Gastrocnemius medialis (tissue), 4 donors: ENCODE measurements around the gene RACGAP1. TPM values are rescaled to one million over a fixed set of nuclear protein-coding genes. Genes with fewer than 3 reads are reported as not detected.

Source experiments
- ATAC-seq, 2 donors: fragments of 150-250 bp; one replicate each; pipeline ENCODE4 v1.9.1; 2016
- DNase-seq, 2 donors: peaks; one replicate each; pipeline ENCODE4 v3.0.0-alpha.2; 2019
- H3K27ac ChIP-seq, 4 donors: fragments of 200-600 bp; sonication (generic); 1 replicate in 1 of 4; 2 replicates in 3 of 4; pipeline ENCODE4 v1.5.1; 2016 to 2018; ENCODE audit warnings: mild to moderate bottlenecking in 2 of 4, moderate library complexity in 1 of 4
- H3K27me3 ChIP-seq, 3 donors: fragments of 200-600 bp; sonication (generic) in 2 of 3; 1 replicate in 1 of 3; 2 replicates in 2 of 3; pipeline versions ENCODE4 v1.5.1 to v1.6.0; 2016 to 2019; ENCODE audit warnings: mild to moderate bottlenecking in 1 of 3, moderate library complexity in 1 of 3
- H3K36me3 ChIP-seq, 2 donors: fragments of 200-600 bp; sonication (generic) in 1 of 2; one replicate each; pipeline ENCODE4 v1.5.1; 2017 to 2018
- H3K4me1 ChIP-seq, 2 donors: fragments of 200-600 bp; sonication (generic) in 1 of 2; one replicate each; pipeline ENCODE4 v1.5.1; 2016 to 2017; ENCODE audit warnings: mild to moderate bottlenecking in 2 of 2
- H3K4me3 ChIP-seq, 4 donors: fragments of 200-600 bp; sonication (generic) in 3 of 4; 1 replicate in 1 of 4; 2 replicates in 3 of 4; pipeline ENCODE4 v1.5.1; 2016 to 2019; ENCODE audit warnings: mild to moderate bottlenecking in 2 of 4
- H3K9me3 ChIP-seq, 3 donors: fragments of 200-600 bp; sonication (generic) in 2 of 3; 1 replicate in 1 of 3; 2 replicates in 2 of 3; pipeline ENCODE4 v1.5.1; 2016 to 2019
- CTCF ChIP-seq, 5 experiments: fragments of 450-650 bp in 3 of 5; fragments of 200-600 bp in 2 of 5; sonication (generic) in 2 of 5; IDR thresholded peaks in 4 of 5; conservative IDR thresholded peaks in 1 of 5; 1 replicate in 4 of 5; 2 replicates in 1 of 5; pipeline ENCODE4 v1.5.1; 2016 to 2019; ENCODE audit warnings: antibody characterized with exemption in 5 of 5, mild to moderate bottlenecking in 3 of 5, moderate library complexity in 3 of 5
- POLR2A ChIP-seq, 2 donors: fragments of 450-650 bp; IDR thresholded peaks; one replicate each; pipeline ENCODE4 v1.6.1; 2017; ENCODE audit warnings: antibody characterized with exemption in 2 of 2, mild to moderate bottlenecking in 2 of 2, moderate library complexity in 2 of 2
- in situ Hi-C, 4 donors: fragments of 200-750 bp; cut with MboI; loops; one replicate each; pipeline versions ENCODE4 v1.15.0 to v1.8.0; 2017; ENCODE audit warnings: low sequenced_read_pairs in 4 of 4
- intact Hi-C: fragments of 100-400 bp; cut with DNase I; formaldehyde crosslinking; loops from one replicate; pipeline ENCODE4 v1.15.1; 2023; ENCODE audit warnings: low total_unique reads
- total RNA-seq, 4 donors: library from RNA; depleted of rRNA; stranded (reverse); fragments of >200 nt; gene quantifications; one replicate each; pipeline versions ENCODE4 v1.1.0 to v1.2.3, GENCODE V29; 2016

The RACGAP1 gene
- total RNA-seq, 4 donors from 2014 or later = 5.6 to 13.3 (median 6.5) TPM

- ATAC-seq (no peak), DNase-seq (no peak)
- intact Hi-C loops = no loop called here
- no peaks in the 10 kb centered on the region for H3K27me3 ChIP-seq
- peaks cover 0 to 5% of the 10 kb centered on the region in 2 donors for H3K4me1 ChIP-seq
- no peaks in the 10 kb centered on the region for H3K9me3 ChIP-seq
- no peak overlapping the region for H3K27ac ChIP-seq
- H3K36me3 ChIP-seq = no peaks in the 10 kb centered on the region
- no peak for TF ChIP-seq POLR2A (IDR thresholded peaks at IDR 0.05)
- TF ChIP-seq CTCF (IDR thresholded peaks at IDR 0.05 in 4 of 5, conservative IDR thresholded peaks at IDR 0.05 in 1 of 5) = no peak
- no peak overlapping the region for H3K4me3 ChIP-seq
- in situ Hi-C loops = no loop called here
Measured at GRCh38 chr12:49984476-49985359, 40.6 kb downstream of the RACGAP1 start.

- H3K4me3 ChIP-seq = no peak overlapping the region
- intact Hi-C loops (no loop called here), in situ Hi-C loops (no loop called here)
- no peak overlapping the region for H3K27ac ChIP-seq
- no peaks in the 10 kb centered on the region for H3K9me3 ChIP-seq
- H3K36me3 ChIP-seq = no peaks in the 10 kb centered on the region
- DNase-seq (no peak), ATAC-seq (no peak)
- no peaks in the 10 kb centered on the region for H3K27me3 ChIP-seq
- peaks cover 0 to 5% of the 10 kb centered on the region in 2 donors for H3K4me1 ChIP-seq
- no peak for TF ChIP-seq CTCF (IDR thresholded peaks at IDR 0.05 in 4 of 5, conservative IDR thresholded peaks at IDR 0.05 in 1 of 5)
- no peak for TF ChIP-seq POLR2A (IDR thresholded peaks at IDR 0.05)
Measured at GRCh38 chr12:49983892-49984291, 41.4 kb downstream of the RACGAP1 start.

GRCh38 chr12:49982246-49983087, 42.8 kb downstream of the RACGAP1 start:
- Histone ChIP-seq H3K27ac (no peak overlapping the region), H3K27me3 (no peaks in the 10 kb centered on the region), H3K9me3 (no peaks in the 10 kb centered on the region), H3K36me3 (no peaks in the 10 kb centered on the region), H3K4me1 (peaks cover 0 to 5% of the 10 kb centered on the region in 2 donors), H3K4me3 (no peak overlapping the region)
- in situ Hi-C loops (no loop called here), intact Hi-C loops (no loop called here)
- no peak for TF ChIP-seq POLR2A (IDR thresholded peaks at IDR 0.05)
- no peak for TF ChIP-seq CTCF (IDR thresholded peaks at IDR 0.05 in 4 of 5, conservative IDR thresholded peaks at IDR 0.05 in 1 of 5)
- ATAC-seq (no peak), DNase-seq (no peak)

GRCh38 chr12:49980501-49981349, 44.6 kb downstream of the RACGAP1 start:
- Histone ChIP-seq H3K9me3 (no peaks in the 10 kb centered on the region), H3K4me1 (peaks cover 0 to 5% of the 10 kb centered on the region in 2 donors), H3K27ac (no peak overlapping the region), H3K27me3 (no peaks in the 10 kb centered on the region), H3K4me3 (no peak overlapping the region), H3K36me3 (no peaks in the 10 kb centered on the region)
- no peak for TF ChIP-seq CTCF (IDR thresholded peaks at IDR 0.05 in 4 of 5, conservative IDR thresholded peaks at IDR 0.05 in 1 of 5)
- TF ChIP-seq POLR2A (IDR thresholded peaks at IDR 0.05) = no peak
- in situ Hi-C loops (no loop called here), intact Hi-C loops (no loop called here)
- DNase-seq (no peak), ATAC-seq (no peak)
